Stimulated activated CD8-positive, alpha-beta memory T cell treated with anti-CD3 and anti-CD28 coated beads, Interleukin-4, amount 100 ng/mL, for 1 hour (primary cell): ENCODE results near the gene PAK4.

Experiments
- DNase-seq, 2 donors: peaks; one replicate each; pipeline ENCODE4 v3.0.0-alpha.2; 2020; ENCODE audit warnings: low read depth in 2 of 2, low spot score in 1 of 2

PAK4 gene

GRCh38 chr19:39146686-39147450, 21.3 kb downstream of the PAK4 start:
- DNase-seq: no peak

- no peak for DNase-seq
These were observed 21.9 kb downstream of the PAK4 start for GRCh38 chr19:39147480-39147879.

- no peak for DNase-seq
These were observed 23.4 kb downstream of the PAK4 start for GRCh38 chr19:39148939-39149529.

GRCh38 chr19:39150235-39150634, 24.6 kb downstream of the PAK4 start:
- no peak for DNase-seq

- DNase-seq: no peak
These were observed 25.4 kb downstream of the PAK4 start for GRCh38 chr19:39150807-39151600.

GRCh38 chr19:39152066-39152465, 26.5 kb downstream of the PAK4 start:
- no peak for DNase-seq

- no peak for DNase-seq
These were observed 28.6 kb downstream of the PAK4 start for GRCh38 chr19:39154100-39154628.

GRCh38 chr19:39154629-39155100, 29.1 kb downstream of the PAK4 start:
- DNase-seq: no peak

GRCh38 chr19:39155114-39155700, 29.6 kb downstream of the PAK4 start:
- no peak for DNase-seq

GRCh38 chr19:39155741-39156140, 30.2 kb downstream of the PAK4 start:
- no peak for DNase-seq

GRCh38 chr19:39156326-39157230, 31.0 kb downstream of the PAK4 start:
- DNase-seq: no peak

- DNase-seq: no peak
These were observed 31.9 kb downstream of the PAK4 start for GRCh38 chr19:39157275-39157996.

- no peak for DNase-seq
These were observed 32.4 kb downstream of the PAK4 start for GRCh38 chr19:39157997-39158389.

GRCh38 chr19:39158646-39159260, 33.2 kb downstream of the PAK4 start:
- DNase-seq: no peak

- DNase-seq: no peak
These were observed 34.9 kb downstream of the PAK4 start for GRCh38 chr19:39160523-39160861.

GRCh38 chr19:39160889-39161672, 35.5 kb downstream of the PAK4 start:
- no peak for DNase-seq

GRCh38 chr19:39162441-39163043, 37.0 kb downstream of the PAK4 start:
- DNase-seq: no peak

GRCh38 chr19:39163621-39164020, 38.0 kb downstream of the PAK4 start:
- no peak for DNase-seq
